ENCODE results near the gene ANKRD63.

Gene ANKRD63

GRCh38 chr15:40276927-40277326, 5.9 kb downstream of the ANKRD63 start:
- DNase-seq: no peak

GRCh38 chr15:40275954-40276353, 6.9 kb downstream of the ANKRD63 start:
- DNase-seq: no peak

- DNase-seq: no peak
Measured at GRCh38 chr15:40275523-40275922, 7.3 kb downstream of the ANKRD63 start.

GRCh38 chr15:40274350-40275274, 8.3 kb downstream of the ANKRD63 start:
- peak; percentile 28 for DNase-seq

GRCh38 chr15:40273428-40273827, 9.4 kb downstream of the ANKRD63 start:
- DNase-seq: no peak

- no peak for DNase-seq
Measured at GRCh38 chr15:40272485-40273056, 10.3 kb downstream of the ANKRD63 start.

GRCh38 chr15:40271685-40272484, 11.0 kb downstream of the ANKRD63 start:
- no peak for DNase-seq

- no peak for DNase-seq
Measured at GRCh38 chr15:40270246-40270995, 12.4 kb downstream of the ANKRD63 start.

GRCh38 chr15:40269604-40270003, 13.3 kb downstream of the ANKRD63 start:
- no peak for DNase-seq

GRCh38 chr15:40267670-40268069, 15.2 kb downstream of the ANKRD63 start:
- DNase-seq: no peak

GRCh38 chr15:40266828-40267304, 16.0 kb downstream of the ANKRD63 start:
- DNase-seq: no peak

GRCh38 chr15:40265875-40266274, 17.0 kb downstream of the ANKRD63 start:
- DNase-seq: no peak

- no peak for DNase-seq
Measured at GRCh38 chr15:40265355-40265754, 17.5 kb downstream of the ANKRD63 start.

- DNase-seq: no peak
Measured at GRCh38 chr15:40264321-40265153, 18.3 kb downstream of the ANKRD63 start.

- DNase-seq: no peak
Measured at GRCh38 chr15:40263024-40263754, 19.7 kb downstream of the ANKRD63 start.

- DNase-seq: no peak
Measured at GRCh38 chr15:40259021-40259420, 23.8 kb downstream of the ANKRD63 start.

GRCh38 chr15:40258544-40258943, 24.3 kb downstream of the ANKRD63 start:
- DNase-seq: no peak

- no peak for DNase-seq
Measured at GRCh38 chr15:40257656-40258450, 25.0 kb downstream of the ANKRD63 start.

GRCh38 chr15:40256638-40257235, 26.1 kb downstream of the ANKRD63 start:
- no peak for DNase-seq

- no peak for DNase-seq
Measured at GRCh38 chr15:40255033-40255432, 27.8 kb downstream of the ANKRD63 start.
